CD4-positive, alpha-beta T cell (primary cell): Measurements from ENCODE around the gene OR4C11. TPM values are rescaled to one million over a fixed set of nuclear protein-coding genes. Genes with fewer than 3 reads are reported as not detected.

Experiments used
- ATAC-seq: fragments of 200-7000 bp; cut with Tn5 transposase; one replicate; pipeline ENCODE4 v1.10.0; 2022; ENCODE audit warnings: mild to moderate bottlenecking; ENCODE audit not compliant: poor library complexity
- CTCF ChIA-PET: fragments of 350-600 bp; sonication (Branson Sonifier 250); formaldehyde crosslinking; loops from one replicate; lab custom pipeline; 2021; ENCODE audit warnings: antibody characterized with exemption, inconsistent platforms; lab: Charles Lee
- POLR2A ChIA-PET: fragments of 350-600 bp; sonication (Branson Sonifier 250); formaldehyde crosslinking; loops from one replicate; lab custom pipeline; 2021; ENCODE audit warnings: antibody characterized with exemption, inconsistent platforms; lab: Charles Lee
- DNase-seq, 14 experiments: peaks; one replicate each; pipeline ENCODE4 v3.0.0-alpha.2; 2013 to 2020; ENCODE audit warnings: mixed read lengths in 2 of 14
- H3K27ac ChIP-seq, 2 donors: one replicate each; pipeline versions ENCODE4 v1.5.1 to v1.7.0; 2013; ENCODE audit warnings: low read length in 2 of 2, low read depth in 1 of 2, mild to moderate bottlenecking in 1 of 2
- H3K27me3 ChIP-seq, 2 experiments: 1 replicate in 1 of 2; 2 replicates in 1 of 2; pipeline versions ENCODE4 v1.6.1 to v1.7.0; 2013; ENCODE audit warnings: low read length in 2 of 2, control low read depth in 1 of 2, mild to moderate bottlenecking in 1 of 2, moderate library complexity in 1 of 2; ENCODE audit not compliant: insufficient read depth in 2 of 2, control insufficient read depth in 1 of 2
- H3K36me3 ChIP-seq: one replicate; pipeline ENCODE4 v1.6.1; 2013; ENCODE audit warnings: low read length, control low read depth; ENCODE audit not compliant: insufficient read depth
- H3K4me1 ChIP-seq: one replicate; pipeline ENCODE4 v1.6.1; 2013; ENCODE audit warnings: low read length, control low read depth; ENCODE audit not compliant: insufficient read depth
- H3K4me3 ChIP-seq: one replicate; pipeline ENCODE4 v1.5.1; 2013; ENCODE audit warnings: mild to moderate bottlenecking, low read length, moderate library complexity
- H3K9me3 ChIP-seq, 2 experiments: 1 replicate in 1 of 2; 2 replicates in 1 of 2; pipeline versions ENCODE4 v1.6.1 to v1.7.0; 2013; ENCODE audit warnings: low read length in 2 of 2, mild to moderate bottlenecking in 2 of 2, control low read depth in 1 of 2, moderate library complexity in 1 of 2; ENCODE audit not compliant: control insufficient read depth in 1 of 2, insufficient read depth in 1 of 2
- H3K27ac Mint-ChIP-seq: one replicate; pipeline ENCODE4 v1.8.0; 2020; ENCODE audit warnings: mixed read lengths
- H3K27me3 Mint-ChIP-seq: one replicate; pipeline ENCODE4 v1.8.0; 2021; ENCODE audit warnings: mixed read lengths
- H3K36me3 Mint-ChIP-seq: one replicate; pipeline ENCODE4 v1.8.0; 2021; ENCODE audit warnings: low read depth, mixed read lengths
- H3K4me1 Mint-ChIP-seq: one replicate; pipeline ENCODE4 v1.8.0; 2021; ENCODE audit warnings: low read depth, mixed read lengths
- H3K4me3 Mint-ChIP-seq: one replicate; pipeline ENCODE4 v1.8.0; 2020; ENCODE audit warnings: mild to moderate bottlenecking, mixed read lengths
- H3K9me3 Mint-ChIP-seq: one replicate; pipeline ENCODE4 v1.8.0; 2020; ENCODE audit warnings: mixed read lengths
- intact Hi-C, 2 experiments: fragments of 100-400 bp; cut with DNase I in 1 of 2; cut with micrococcal nuclease in 1 of 2; formaldehyde crosslinking; loops; one replicate each; pipeline versions ENCODE4 v1.15.1 to v1.9.0; 2023 to 2025; cut with DNase I, micrococcal nuclease
- polyA plus RNA-seq, 2 donors: library from polyadenylated mRNA; unstranded; fragments of 120-200 nt; gene quantifications; one replicate each; pipeline ENCODE4 v1.2.1, GENCODE V29; 2013
- total RNA-seq, 174 experiments: library from RNA in 2 of 174; stranded (reverse) in 2 of 174; gene quantifications; one replicate each; pipeline ENCODE4 v1.2.3 and lab custom pipeline; 2021 to 2026
- TF ChIP-seq, protein P1 (sequence below): fragments of 200-600 bp; IDR thresholded peaks from one replicate; pipeline ENCODE4 v1.8.0; 2022; ENCODE audit warnings: antibody characterized with exemption, mild to moderate bottlenecking

OR4C11 gene
- not detected for total RNA-seq
- polyA plus RNA-seq (2013, experiment 1 of 2) = not detected
- polyA plus RNA-seq (2013, experiment 2 of 2) = not detected
- 0 to 0.07 (median 0) reads per million in 172 experiments for total RNA-seq (lab: John Stamatoyannopoulos, UW)

DNA sequence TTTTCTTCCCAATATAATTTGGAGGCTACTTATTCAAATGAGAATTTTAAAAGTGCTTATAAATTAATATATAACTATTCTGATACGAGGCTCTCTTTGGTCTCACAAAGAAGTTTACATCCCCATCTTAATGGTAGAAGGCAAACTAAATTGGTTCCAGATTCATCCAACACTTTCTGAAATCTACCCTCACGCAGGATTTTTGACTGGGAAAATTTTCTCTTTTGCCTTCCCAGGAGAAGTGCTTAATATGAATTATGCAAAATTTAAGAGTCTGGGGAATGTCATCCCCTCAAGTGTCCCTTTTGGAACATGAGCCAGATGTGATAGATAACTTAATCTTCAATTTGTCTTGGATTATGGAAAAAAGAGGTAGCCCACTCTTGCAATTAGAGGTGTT lies at the start of gene OR4C11:
Gene OR4C11 (minus strand): TSS at position 101 of the 400 bp plus-strand sequence. CDS start 3,272 bp downstream, outside the sequence.
- DNase-seq (no peak), ATAC-seq (no peak)
- Histone ChIP-seq H3K4me3 (no peak within 1 kb of the TSS), H3K27me3 (no peaks in the 10 kb centered on the region), H3K4me1 (no peaks in the 10 kb centered on the region), H3K27ac (no peak within 1 kb of the TSS), H3K36me3 (no peaks in the 10 kb centered on the region), H3K9me3 (peaks cover 0 to 5% of the 10 kb centered on the region in 2 experiments)
- POLR2A ChIA-PET = no interaction called here
- CTCF ChIA-PET = no interaction called here
- Mint-ChIP-seq H3K36me3 (no peaks in the 10 kb centered on the region), H3K4me3 (no peak within 1 kb of the TSS), H3K9me3 (peaks cover 3% of the 10 kb centered on the region), H3K27ac (no peak within 1 kb of the TSS), H3K27me3 (no peaks in the 10 kb centered on the region), H3K4me1 (no peaks in the 10 kb centered on the region)
- intact Hi-C loops = no loop called here
- TF ChIP-seq, protein P1, sequence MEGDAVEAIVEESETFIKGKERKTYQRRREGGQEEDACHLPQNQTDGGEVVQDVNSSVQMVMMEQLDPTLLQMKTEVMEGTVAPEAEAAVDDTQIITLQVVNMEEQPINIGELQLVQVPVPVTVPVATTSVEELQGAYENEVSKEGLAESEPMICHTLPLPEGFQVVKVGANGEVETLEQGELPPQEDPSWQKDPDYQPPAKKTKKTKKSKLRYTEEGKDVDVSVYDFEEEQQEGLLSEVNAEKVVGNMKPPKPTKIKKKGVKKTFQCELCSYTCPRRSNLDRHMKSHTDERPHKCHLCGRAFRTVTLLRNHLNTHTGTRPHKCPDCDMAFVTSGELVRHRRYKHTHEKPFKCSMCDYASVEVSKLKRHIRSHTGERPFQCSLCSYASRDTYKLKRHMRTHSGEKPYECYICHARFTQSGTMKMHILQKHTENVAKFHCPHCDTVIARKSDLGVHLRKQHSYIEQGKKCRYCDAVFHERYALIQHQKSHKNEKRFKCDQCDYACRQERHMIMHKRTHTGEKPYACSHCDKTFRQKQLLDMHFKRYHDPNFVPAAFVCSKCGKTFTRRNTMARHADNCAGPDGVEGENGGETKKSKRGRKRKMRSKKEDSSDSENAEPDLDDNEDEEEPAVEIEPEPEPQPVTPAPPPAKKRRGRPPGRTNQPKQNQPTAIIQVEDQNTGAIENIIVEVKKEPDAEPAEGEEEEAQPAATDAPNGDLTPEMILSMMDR = no peak

DNA sequence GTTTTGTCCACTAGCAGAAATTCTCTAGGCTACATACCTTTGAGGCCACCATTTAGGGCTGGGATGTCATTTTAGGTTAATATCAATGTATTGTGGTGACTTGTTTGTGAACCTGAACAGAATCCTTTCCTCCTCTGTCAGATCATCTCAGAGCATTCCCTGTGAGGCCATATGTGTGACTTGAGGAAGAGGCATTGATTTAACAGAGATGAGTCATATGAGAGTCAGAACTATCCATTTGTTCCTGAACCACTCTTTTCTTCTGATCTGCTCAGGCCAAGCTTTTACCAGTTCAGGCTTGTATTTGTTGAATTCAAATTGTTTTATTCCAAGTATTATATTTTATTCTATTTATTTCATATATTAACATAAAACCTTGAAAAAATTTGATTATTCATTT lies 47.7 kb upstream of the OR4C11 start:
- TF ChIP-seq, protein P1 = no peak
- peaks cover 11% of the 10 kb centered on the region for H3K9me3 Mint-ChIP-seq
- Histone ChIP-seq H3K9me3 (no peaks in the 10 kb centered on the region), H3K27ac (no peak overlapping the region), H3K4me1 (no peaks in the 10 kb centered on the region), H3K4me3 (no peak overlapping the region), H3K27me3 (no peaks in the 10 kb centered on the region), H3K36me3 (no peaks in the 10 kb centered on the region)
- ATAC-seq (no peak), DNase-seq (no peak)
- H3K27ac Mint-ChIP-seq = no peak overlapping the region
- no peaks in the 10 kb centered on the region for H3K27me3 Mint-ChIP-seq
- ChIA-PET POLR2A (no interaction called here), CTCF (no interaction called here)
- H3K4me1 Mint-ChIP-seq = no peaks in the 10 kb centered on the region
- H3K36me3 Mint-ChIP-seq = no peaks in the 10 kb centered on the region
- H3K4me3 Mint-ChIP-seq = no peak overlapping the region
- intact Hi-C loops = no loop called here

- Histone ChIP-seq H3K4me3 (no peak overlapping the region), H3K27ac (no peak overlapping the region), H3K4me1 (no peaks in the 10 kb centered on the region), H3K9me3 (no peaks in the 10 kb centered on the region), H3K36me3 (no peaks in the 10 kb centered on the region), H3K27me3 (no peaks in the 10 kb centered on the region)
- H3K27me3 Mint-ChIP-seq = no peaks in the 10 kb centered on the region
- H3K4me3 Mint-ChIP-seq = no peak overlapping the region
- DNase-seq (no peak), ATAC-seq (no peak)
- H3K4me1 Mint-ChIP-seq = no peaks in the 10 kb centered on the region
- POLR2A ChIA-PET = no interaction called here
- H3K27ac Mint-ChIP-seq = no peak overlapping the region
- CTCF ChIA-PET = no interaction called here
- peaks cover 7% of the 10 kb centered on the region for H3K9me3 Mint-ChIP-seq
- TF ChIP-seq, protein P1 = no peak
- intact Hi-C loops = no loop called here
- H3K36me3 Mint-ChIP-seq = no peaks in the 10 kb centered on the region
These were observed 45.1 kb upstream of the OR4C11 start for GRCh38 chr11:55652560-55652959.
